ENCODE measurements around the gene MYO3A. TPM values are rescaled to one million over a fixed set of nuclear protein-coding genes. Genes with fewer than 3 reads are reported as not detected.

The MYO3A gene
- total and polyA plus RNA-seq, 12 donors: under 0.01 to 0.17 TPM; not detected in 10

GRCh38 chr10:26221541-26221940 is 287.5 kb downstream of the MYO3A start:
- 12 to 14% methylated on average over 9 of the region's 9 CpGs for WGBS, 2 donors
- Histone ChIP-seq H3K27me3 (peaks cover 20 to 96% (median 88%) of the 10 kb centered on the region in 7 donors), H3K4me1 (peaks cover 0 to 16% (median 10%) of the 10 kb centered on the region in 9 donors), H3K9me3 (no peaks in the 10 kb centered on the region), H3K27ac (no peak overlapping the region), H3K4me3 (no peak overlapping the region), H3K36me3 (no peaks in the 10 kb centered on the region)
- DNase-seq (no peak), ATAC-seq (no peak)
- intact Hi-C loops (cut with DNase I): no loop called here
- no peak for TF ChIP-seq CTCF (IDR thresholded peaks at IDR 0.05)

GRCh38 chr10:26222563-26222962 is 288.5 kb downstream of the MYO3A start:
- Histone ChIP-seq H3K9me3 (no peaks in the 10 kb centered on the region), H3K27ac (no peak overlapping the region), H3K4me1 (peaks cover 0 to 7% (median 6%) of the 10 kb centered on the region in 9 donors), H3K27me3 (peaks cover 10 to 93% (median 78%) of the 10 kb centered on the region in 7 donors), H3K4me3 (no peak overlapping the region), H3K36me3 (no peaks in the 10 kb centered on the region)
- intact Hi-C loops (cut with DNase I): no loop called here
- 5 to 23% methylated on average over 3 of the region's 3 CpGs for WGBS, 2 donors
- DNase-seq (no peak), ATAC-seq (no peak)
- no peak for TF ChIP-seq CTCF (IDR thresholded peaks at IDR 0.05)

GRCh38 chr10:26225322-26225721 is 291.3 kb downstream of the MYO3A start:
- Histone ChIP-seq H3K27ac (no peak overlapping the region), H3K9me3 (no peaks in the 10 kb centered on the region), H3K27me3 (peaks cover 4 to 66% (median 50%) of the 10 kb centered on the region in 7 donors), H3K4me1 (no peaks in the 10 kb centered on the region), H3K36me3 (no peaks in the 10 kb centered on the region), H3K4me3 (no peak overlapping the region)
- TF ChIP-seq CTCF (IDR thresholded peaks at IDR 0.05): no peak
- 71 to 73% methylated on average over 4 of the region's 4 CpGs for WGBS, 2 donors
- no peak for ATAC-seq
- intact Hi-C loops (cut with DNase I): no loop called here
- DNase-seq: no peak

GRCh38 chr10:26227786-26228185 is 293.8 kb downstream of the MYO3A start:
- no peak for ATAC-seq

More at GRCh38 chr10:26227786-26228185, 293.8 kb downstream of the MYO3A start:
- Histone ChIP-seq H3K27me3 (peaks cover 0 to 47% (median 26%) of the 10 kb centered on the region in 7 donors), H3K27ac (no peak overlapping the region), H3K4me1 (no peaks in the 10 kb centered on the region), H3K4me3 (no peak overlapping the region), H3K36me3 (no peaks in the 10 kb centered on the region), H3K9me3 (no peaks in the 10 kb centered on the region)
- DNase-seq: no peak
- WGBS, 2 donors: 79 to 80% methylated on average over 5 of the region's 5 CpGs
- intact Hi-C loops (cut with DNase I): no loop called here
- TF ChIP-seq CTCF (IDR thresholded peaks at IDR 0.05): no peak

Measured in heart right ventricle (tissue), 16 donors.